HCT116 (cell line): ENCODE data around the gene CX3CR1. TPM values are rescaled to one million over a fixed set of nuclear protein-coding genes. Genes with fewer than 3 reads are reported as not detected.

Experiments
- ATAC-seq: fragments of 200-7000 bp; cut with Tn5 transposase; 2 replicates; pipeline ENCODE4 v1.9.1; 2020; ENCODE audit warnings: mild to moderate bottlenecking, moderate library complexity
- BruUV-seq: library from RNA; stranded (reverse); fragments of 400-500 nt; replicated peaks from 2 replicates; lab custom pipeline; 2021; lab: Mats Ljungman, UMichigan
- CTCF ChIA-PET: fragments of 300-600 bp; sonication (Branson Sonifier 250); formaldehyde crosslinking; loops from one replicate; lab custom pipeline; 2021; ENCODE audit warnings: antibody characterized with exemption; lab: Charles Lee
- POLR2A ChIA-PET: fragments of 300-600, 350-600 bp; sonication (Branson Sonifier 250); formaldehyde crosslinking; loops from one replicate; lab custom pipeline; 2021; ENCODE audit warnings: antibody characterized with exemption; lab: Charles Lee
- RAD21 ChIA-PET, 2 experiments: fragments of 300-600 bp; sonication (Branson Sonifier 250); formaldehyde crosslinking; loops; one replicate each; lab custom pipeline; 2023; ENCODE audit warnings: low total read pairs in 2 of 2; ENCODE audit not compliant: uncharacterized antibody in 2 of 2, unreplicated experiment in 2 of 2, low non-redundant PET in 1 of 2; lab: Charles Lee
- DNase-seq: peaks from one replicate; pipeline ENCODE4 v3.0.0-alpha.2; 2010; ENCODE audit warnings: low read depth, low spot score
- H2AFZ ChIP-seq: fragments of 200-600 bp; shearing (Covaris generic), sonication (generic); 2 replicates; pipeline ENCODE4 v1.6.1; 2017; ENCODE audit warnings: low read depth, mixed run types, mixed read lengths, antibody characterized with exemption, low read length; ENCODE audit not compliant: poor library complexity, severe bottlenecking
- H3K27ac ChIP-seq: 2 replicates; pipeline ENCODE4 v1.5.1; 2012; ENCODE audit warnings: low read depth, low read length
- H3K27me3 ChIP-seq: fragments of 200-600 bp; sonication (generic); 2 replicates; pipeline ENCODE4 v1.6.1; 2016; ENCODE audit warnings: mixed run types, low read length, mixed read lengths; ENCODE audit not compliant: insufficient read depth
- H3K36me3 ChIP-seq, 2 experiments: fragments of 200-500 bp in 1 of 2; fragments of 200-600 bp in 1 of 2; sonication (Bioruptor generic) in 1 of 2; sonication (generic) in 1 of 2; 2 replicates each; pipeline versions ENCODE4 v1.5.1 to v1.6.1; 2014 to 2016; ENCODE audit warnings: low read length in 2 of 2, inconsistent platforms in 1 of 2, mixed read lengths in 1 of 2, mixed run types in 1 of 2; ENCODE audit not compliant: insufficient read depth in 2 of 2, control insufficient read depth in 1 of 2
- H3K4me1 ChIP-seq, 2 experiments: fragments of 200-600 bp in 1 of 2; sonication (generic) in 1 of 2; 2 replicates each; pipeline versions ENCODE4 v1.5.1 to v1.6.1; 2012 to 2017; ENCODE audit warnings: low read length in 2 of 2, inconsistent platforms in 1 of 2, mild to moderate bottlenecking in 1 of 2, mixed read lengths in 1 of 2, mixed run types in 1 of 2, moderate library complexity in 1 of 2; ENCODE audit not compliant: insufficient read depth in 2 of 2, control insufficient read depth in 1 of 2
- H3K4me2 ChIP-seq: fragments of 200-600 bp; sonication (generic); 2 replicates; pipeline ENCODE4 v1.6.1; 2017; ENCODE audit warnings: mixed run types, low read length, mixed read lengths
- H3K4me3 ChIP-seq, 2 experiments: fragments of 200-600 bp in 1 of 2; sonication (generic) in 1 of 2; replicated peaks in 1 of 2; 2 replicates each; pipeline ENCODE4 v1.5.1; 2011 to 2016; ENCODE audit warnings: low read length in 2 of 2, control low read depth in 1 of 2, low read depth in 1 of 2, mild to moderate bottlenecking in 1 of 2, mixed read lengths in 1 of 2, mixed run types in 1 of 2
- H3K79me2 ChIP-seq: fragments of 200-600 bp; sonication (generic); 2 replicates; pipeline ENCODE4 v1.6.1; 2017; ENCODE audit warnings: mild to moderate bottlenecking, mixed run types, low read length, moderate library complexity, mixed read lengths; ENCODE audit not compliant: insufficient read depth
- H3K9ac ChIP-seq: fragments of 200-600 bp; sonication (generic); 2 replicates; pipeline ENCODE4 v1.6.1; 2016; ENCODE audit warnings: low read length, mixed read lengths
- H3K9me2 ChIP-seq: fragments of 200-600 bp; sonication (generic), shearing (Covaris generic); 2 replicates; pipeline ENCODE4 v1.6.1; 2017; ENCODE audit warnings: mixed run types, mild to moderate bottlenecking, moderate library complexity; ENCODE audit not compliant: insufficient read depth
- H3K9me3 ChIP-seq, 2 experiments: fragments of 200-500 bp in 1 of 2; fragments of 200-600 bp in 1 of 2; sonication (Bioruptor generic) in 1 of 2; sonication (generic) in 1 of 2; 2 replicates each; pipeline ENCODE4 v1.6.1; 2014 to 2017; ENCODE audit warnings: low read length in 2 of 2, mixed read lengths in 2 of 2, inconsistent platforms in 1 of 2, low read depth in 1 of 2, mild to moderate bottlenecking in 1 of 2, mixed run types in 1 of 2, moderate library complexity in 1 of 2; ENCODE audit not compliant: control insufficient read depth in 1 of 2, insufficient read depth in 1 of 2
- H4K20me1 ChIP-seq: fragments of 200-600 bp; sonication (generic), shearing (Covaris generic); 2 replicates; pipeline ENCODE4 v1.6.1; 2017; ENCODE audit warnings: mixed run types, mild to moderate bottlenecking, moderate library complexity; ENCODE audit not compliant: insufficient read depth
- ELF1 ChIP-seq: IDR thresholded peaks from 2 replicates; pipeline ENCODE4 v1.6.1; 2012; ENCODE audit warnings: low read depth, borderline replicate concordance
- EZH2 ChIP-seq: fragments of 200-600 bp; sonication (generic); IDR thresholded peaks from 2 replicates; pipeline ENCODE4 v1.6.1; 2017; ENCODE audit warnings: antibody characterized with exemption, mixed run types
- EZH2phosphoT487 ChIP-seq: fragments of 200-600 bp; IDR thresholded peaks from 2 replicates; pipeline ENCODE4 v1.6.1; 2018; ENCODE audit warnings: antibody characterized with exemption, borderline replicate concordance
- FOSL1 ChIP-seq: IDR thresholded peaks from 2 replicates; pipeline ENCODE4 v1.6.1; 2012; ENCODE audit warnings: low read depth
- POLR2AphosphoS5 ChIP-seq: IDR thresholded peaks from 2 replicates; pipeline ENCODE4 v1.6.1; 2011; ENCODE audit warnings: mild to moderate bottlenecking, low read depth, low read length, moderate library complexity
- SIN3A ChIP-seq: IDR thresholded peaks from 2 replicates; pipeline ENCODE4 v1.6.1; 2012; ENCODE audit warnings: low read depth
- YY1 ChIP-seq: IDR thresholded peaks from 2 replicates; pipeline ENCODE4 v1.6.1; 2011; ENCODE audit warnings: low read length, low read depth, moderate library complexity, mild to moderate bottlenecking; ENCODE audit not compliant: insufficient replicate concordance; ENCODE audit errors: extremely low read depth
- ZFX ChIP-seq: fragments of 450-650 bp; IDR thresholded peaks from 2 replicates; pipeline ENCODE4 v1.6.1; 2017
- intact Hi-C: fragments of 100-400 bp; cut with micrococcal nuclease; formaldehyde crosslinking; loops from 2 replicates; pipeline ENCODE4 v1.10.0; 2022
- total RNA-seq: library from RNA; stranded (reverse); gene quantifications from one replicate; pipeline ENCODE4 v1.2.1, GENCODE V29; 2021; ENCODE audit not compliant: unreplicated experiment
- TF ChIP-seq, protein P1 (sequence below): IDR thresholded peaks from 2 replicates; pipeline ENCODE4 v1.6.1; 2012

The CX3CR1 gene
- total RNA-seq, 1 experiment from 2014 or later, result 0.10 TPM

DNA sequence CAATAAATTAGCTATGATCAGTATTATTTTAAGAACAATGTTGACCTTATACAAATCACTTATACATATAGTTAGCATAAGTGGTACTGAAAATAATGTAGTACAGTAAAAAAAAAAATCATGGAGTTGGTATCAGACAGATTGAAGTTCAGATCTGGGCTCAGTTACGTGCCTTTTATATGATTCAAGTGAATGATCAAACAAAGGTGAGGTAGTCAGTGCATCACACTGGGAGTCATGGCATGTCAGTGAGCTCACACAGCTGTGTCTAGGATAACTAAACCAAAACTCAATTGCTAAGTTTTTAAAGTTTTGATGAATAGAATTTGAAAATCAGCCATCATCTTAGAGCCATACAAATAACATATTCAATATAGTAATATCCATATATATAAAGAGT is 38.5 kb upstream of the CX3CR1 start:
- intact Hi-C loops, result no loop called here
- no peak overlapping the region for H3K27ac ChIP-seq
- DNase-seq (no peak), ATAC-seq (no peak)
- no peak overlapping the region for H2AFZ ChIP-seq
- no peak for TF ChIP-seq EZH2phosphoT487
- TF ChIP-seq EZH2, result no peak
- TF ChIP-seq, protein P1, sequence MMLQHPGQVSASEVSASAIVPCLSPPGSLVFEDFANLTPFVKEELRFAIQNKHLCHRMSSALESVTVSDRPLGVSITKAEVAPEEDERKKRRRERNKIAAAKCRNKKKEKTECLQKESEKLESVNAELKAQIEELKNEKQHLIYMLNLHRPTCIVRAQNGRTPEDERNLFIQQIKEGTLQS, result no peak
- POLR2A ChIA-PET, result no interaction called here
- CTCF ChIA-PET, result interaction anchor here (1.3 kb wide), 1 partner anchor 30 kb away, joined by 4 read pairs; no protein-coding TSS in a partner anchor
- no peaks in the 10 kb centered on the region for H3K4me1 ChIP-seq
- no TSS peak for BruUV-seq
- H3K4me2 ChIP-seq, result no peak overlapping the region
- RAD21 ChIA-PET, result no interaction called here
- H3K9me3 ChIP-seq, result no peaks in the 10 kb centered on the region; a peak in 1 of 4 replicates
- no peaks in the 10 kb centered on the region for H3K9me2 ChIP-seq
- no peak overlapping the region for H3K4me3 ChIP-seq
- no peaks in the 10 kb centered on the region for H4K20me1 ChIP-seq
- H3K9ac ChIP-seq, result no peak overlapping the region
- no peaks in the 10 kb centered on the region for H3K36me3 ChIP-seq
- no peaks in the 10 kb centered on the region for H3K27me3 ChIP-seq
- H3K79me2 ChIP-seq, result no peaks in the 10 kb centered on the region

DNA sequence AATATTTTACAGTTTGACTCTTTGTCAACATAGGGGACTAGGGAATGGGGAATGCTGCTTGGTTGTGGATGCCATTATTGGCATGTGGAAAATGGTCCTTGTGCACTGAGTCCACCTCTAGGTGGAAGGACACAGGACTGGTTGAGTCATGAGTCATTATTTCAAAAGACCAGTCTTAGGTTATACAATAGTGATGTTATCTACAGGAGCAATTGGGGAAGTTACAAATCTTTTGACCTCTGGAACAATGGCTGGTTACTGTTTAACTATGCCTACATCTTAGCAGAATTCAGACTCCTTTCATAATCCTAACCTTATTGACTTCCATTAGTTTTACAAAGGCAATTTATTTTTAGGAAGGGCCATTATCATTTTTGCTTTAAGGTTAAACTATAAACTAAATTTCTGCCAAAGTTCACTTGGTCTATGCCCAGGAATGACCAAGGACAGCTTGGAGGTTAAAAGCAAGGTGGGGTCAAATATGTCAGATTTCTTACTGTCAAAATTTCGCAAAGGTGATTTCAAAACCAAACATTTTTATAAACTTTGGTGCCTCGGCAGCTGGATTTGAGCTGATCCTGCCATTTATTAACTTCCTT is 37.8 kb upstream of the CX3CR1 start:
- TF ChIP-seq ELF1 (no peak), YY1 (no peak), FOSL1 (no peak), ZFX (no peak), POLR2AphosphoS5 (no peak), SIN3A (no peak)
- TF ChIP-seq, protein P1, result no peak
- TF ChIP-seq, all 23 proteins: peak for 0
- POLR2A ChIA-PET, result no interaction called here
- no peaks in the 10 kb centered on the region for H3K36me3 ChIP-seq
- no peak overlapping the region for H3K27ac ChIP-seq
- DNase-seq (no peak), ATAC-seq (no peak)
- no peaks in the 10 kb centered on the region for H3K9me2 ChIP-seq
- H3K79me2 ChIP-seq, result no peaks in the 10 kb centered on the region
- CTCF ChIA-PET, result interaction anchor here (1.3 kb wide), 1 partner anchor 29 kb away, joined by 4 read pairs; no protein-coding TSS in a partner anchor
- no peak overlapping the region for H3K4me3 ChIP-seq
- H3K4me2 ChIP-seq, result no peak overlapping the region
- H3K9ac ChIP-seq, result no peak overlapping the region
- no peak overlapping the region for H2AFZ ChIP-seq
- no peaks in the 10 kb centered on the region; a peak in 1 of 4 replicates for H3K9me3 ChIP-seq
- RAD21 ChIA-PET, result no interaction called here
- H3K4me1 ChIP-seq, result no peaks in the 10 kb centered on the region
- BruUV-seq, result no TSS peak
- intact Hi-C loops, result no loop called here
- H4K20me1 ChIP-seq, result no peaks in the 10 kb centered on the region
- no peaks in the 10 kb centered on the region for H3K27me3 ChIP-seq
